Measurements from ENCODE around the gene ERGIC1.
A peak's percentile ranks its signal among the peaks of the same experiment; 100 is the strongest.
"Not testable (repeated sequence)": the region's sequence is repeated elsewhere in the genome, so short reads cannot be mapped to it uniquely, and the experiment has no call there.

ERGIC1 gene

DNA sequence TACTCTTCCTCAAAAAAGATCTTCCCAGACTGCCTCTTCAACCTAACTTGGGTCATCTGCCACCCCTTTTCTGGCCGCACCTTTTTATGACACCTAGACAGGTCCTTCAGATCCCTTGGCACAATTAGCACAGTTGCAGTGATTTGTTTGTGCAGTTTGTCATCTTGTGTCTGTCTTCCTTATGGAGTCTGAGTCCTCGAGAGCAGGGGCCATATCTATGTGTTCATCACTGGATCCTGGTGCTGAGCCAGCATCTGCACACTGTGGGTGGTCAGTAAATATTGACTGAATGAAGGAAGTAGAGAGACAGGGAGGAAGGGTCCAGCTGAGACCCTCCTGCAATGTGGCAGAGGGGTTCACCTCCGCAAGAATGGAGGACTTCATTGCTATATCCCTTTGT, 14.4 kb downstream of the ERGIC1 start:
- TF ChIP-seq, protein P1, sequence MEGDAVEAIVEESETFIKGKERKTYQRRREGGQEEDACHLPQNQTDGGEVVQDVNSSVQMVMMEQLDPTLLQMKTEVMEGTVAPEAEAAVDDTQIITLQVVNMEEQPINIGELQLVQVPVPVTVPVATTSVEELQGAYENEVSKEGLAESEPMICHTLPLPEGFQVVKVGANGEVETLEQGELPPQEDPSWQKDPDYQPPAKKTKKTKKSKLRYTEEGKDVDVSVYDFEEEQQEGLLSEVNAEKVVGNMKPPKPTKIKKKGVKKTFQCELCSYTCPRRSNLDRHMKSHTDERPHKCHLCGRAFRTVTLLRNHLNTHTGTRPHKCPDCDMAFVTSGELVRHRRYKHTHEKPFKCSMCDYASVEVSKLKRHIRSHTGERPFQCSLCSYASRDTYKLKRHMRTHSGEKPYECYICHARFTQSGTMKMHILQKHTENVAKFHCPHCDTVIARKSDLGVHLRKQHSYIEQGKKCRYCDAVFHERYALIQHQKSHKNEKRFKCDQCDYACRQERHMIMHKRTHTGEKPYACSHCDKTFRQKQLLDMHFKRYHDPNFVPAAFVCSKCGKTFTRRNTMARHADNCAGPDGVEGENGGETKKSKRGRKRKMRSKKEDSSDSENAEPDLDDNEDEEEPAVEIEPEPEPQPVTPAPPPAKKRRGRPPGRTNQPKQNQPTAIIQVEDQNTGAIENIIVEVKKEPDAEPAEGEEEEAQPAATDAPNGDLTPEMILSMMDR (IDR thresholded peaks at IDR 0.05; ENCODE audit: low read depth, low read length, missing control alignments) = no peak
- no peak for DNase-seq (ENCODE audit: low read depth)
- no peak overlapping the region for H3K4me3 ChIP-seq (ENCODE audit: low read depth, low read length)

DNA sequence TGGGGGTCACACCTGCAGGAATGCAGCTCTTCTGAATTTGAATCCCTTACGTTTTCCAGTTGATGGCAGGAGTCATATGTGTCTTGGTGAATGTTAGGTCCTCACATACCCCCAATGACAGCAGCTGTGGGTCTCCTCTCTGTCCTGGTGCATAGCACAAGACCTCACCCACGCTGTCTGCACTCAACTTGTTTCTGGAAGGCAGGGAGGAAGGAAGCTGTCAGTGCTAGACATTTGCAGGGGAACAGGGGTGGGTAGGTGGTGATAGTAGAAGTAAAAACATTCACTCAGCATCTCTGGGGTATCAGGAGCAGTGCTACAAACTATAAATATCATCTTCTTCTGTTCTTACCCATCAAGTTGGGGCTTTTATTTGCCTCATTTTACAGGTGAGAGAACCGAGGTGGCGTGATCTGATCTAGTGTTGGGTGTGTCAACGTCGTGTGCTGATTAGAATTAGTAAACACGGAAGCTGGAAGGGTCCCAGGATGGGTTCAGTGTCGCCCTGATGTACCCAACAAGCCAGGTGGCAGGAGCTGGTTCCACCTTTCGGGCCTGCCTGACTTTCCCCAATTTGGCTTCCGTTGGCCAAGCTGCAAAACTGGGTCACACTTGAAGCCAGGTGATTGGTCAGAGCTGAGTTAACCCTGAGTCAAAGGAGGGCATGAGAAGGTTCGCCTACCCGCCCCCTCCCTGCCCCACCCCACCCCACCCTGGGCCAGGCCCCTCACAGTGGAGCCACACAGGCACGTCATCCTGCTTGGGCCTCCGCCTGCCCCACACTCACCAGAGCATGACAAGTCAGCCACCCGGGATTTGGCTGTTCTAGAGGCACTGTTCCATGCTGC, 15.8 kb downstream of the ERGIC1 start:
- H3K4me3 ChIP-seq (ENCODE audit: low read depth, low read length) = peak overlapping the region; percentile 3; the same call in 1 of the 2 replicates
- TF ChIP-seq, protein P1 (IDR thresholded peaks at IDR 0.05; ENCODE audit: low read depth, low read length, missing control alignments) = no peak
- peak; percentile 42 for DNase-seq (ENCODE audit: low read depth)

DNA sequence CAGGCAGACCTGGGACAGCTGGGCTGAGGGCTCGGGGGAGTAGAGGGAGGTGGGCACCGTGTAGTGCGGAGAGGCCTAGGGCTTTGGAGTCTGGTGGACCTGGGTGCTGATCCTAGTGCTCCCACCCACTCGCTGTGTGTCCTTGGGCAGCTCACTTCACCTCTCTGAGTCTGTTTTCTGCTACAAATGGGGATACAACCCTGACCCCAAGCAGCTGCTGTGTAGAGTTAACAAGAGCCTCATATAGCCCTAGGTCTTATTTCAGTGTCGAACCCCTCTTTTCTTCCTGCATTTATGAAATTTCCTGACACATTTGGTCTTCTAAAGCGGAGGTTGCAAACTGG, 16.4 kb downstream of the ERGIC1 start:
- no peak overlapping the region for H3K4me3 ChIP-seq (ENCODE audit: low read depth, low read length)
- TF ChIP-seq, protein P1 (IDR thresholded peaks at IDR 0.05; ENCODE audit: low read depth, low read length, missing control alignments) = no peak
- no peak for DNase-seq (ENCODE audit: low read depth)

DNA sequence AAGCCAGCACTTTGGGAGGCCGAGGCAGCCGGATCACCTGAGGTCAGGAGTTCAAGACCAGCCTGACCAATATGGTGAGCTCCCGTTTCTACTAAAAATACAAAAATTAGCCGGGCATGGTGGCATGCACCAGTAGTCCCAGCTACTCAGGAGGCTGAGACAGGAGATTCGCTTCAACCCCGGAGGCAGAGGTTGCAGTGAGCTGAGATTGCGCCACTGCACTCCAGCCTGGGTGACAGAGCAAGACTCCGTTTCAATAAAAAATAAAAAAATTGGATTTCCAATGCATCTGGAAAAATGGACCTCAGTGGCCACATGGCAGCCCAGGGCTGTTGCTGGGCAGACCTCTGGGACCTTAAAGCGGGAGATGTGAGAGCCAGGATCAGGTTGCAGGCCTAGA, 17.2 kb downstream of the ERGIC1 start:
- DNase-seq (ENCODE audit: low read depth); H3K4me3 ChIP-seq (ENCODE audit: low read depth, low read length): not testable (repeated sequence)

DNA sequence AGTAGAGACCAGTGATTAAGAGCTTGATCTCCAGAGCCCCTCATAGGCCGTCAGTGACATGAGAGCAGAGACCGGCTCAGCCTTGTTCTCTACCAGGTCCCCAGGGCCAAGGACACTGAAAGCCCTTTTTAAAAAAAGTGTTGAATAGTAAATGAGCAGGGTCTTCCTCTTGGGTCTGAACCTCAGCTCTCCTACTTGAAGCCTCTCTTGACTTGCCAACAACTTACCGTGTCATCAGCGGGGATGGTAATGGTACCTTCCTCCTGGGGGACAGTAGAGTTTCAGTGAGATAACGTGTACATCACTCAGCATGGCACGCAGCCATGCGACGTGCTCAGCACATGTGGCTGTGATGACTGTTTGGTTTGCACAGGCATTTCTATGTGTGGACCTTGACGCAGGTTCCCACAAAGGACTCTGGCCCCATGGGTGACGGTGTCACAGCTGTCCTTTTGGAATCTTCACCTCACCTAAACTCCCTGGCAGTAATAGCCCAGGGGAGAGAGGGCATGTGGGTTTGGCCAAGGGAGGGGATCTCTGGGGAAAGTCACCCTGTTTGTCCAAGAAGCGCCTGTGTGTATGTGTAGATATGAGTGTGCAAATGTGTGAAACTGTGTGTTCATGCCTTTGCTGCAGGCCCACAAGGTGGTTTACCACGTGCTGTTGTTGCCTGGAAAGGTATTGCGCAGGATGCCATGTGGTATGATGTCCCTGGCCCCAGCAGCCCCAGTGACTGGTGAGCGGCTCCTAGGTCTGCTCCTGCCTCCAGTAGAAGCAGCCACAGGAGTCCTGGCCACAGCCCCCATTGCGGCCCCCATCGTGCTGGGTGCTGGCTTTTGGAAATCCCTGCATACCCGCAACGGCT, 18.7 kb downstream of the ERGIC1 start:
- H3K4me3 ChIP-seq (ENCODE audit: low read depth, low read length) = no peak overlapping the region
- TF ChIP-seq, protein P1 (IDR thresholded peaks at IDR 0.05; ENCODE audit: low read depth, low read length, missing control alignments) = no peak
- DNase-seq (ENCODE audit: low read depth) = no peak

DNA sequence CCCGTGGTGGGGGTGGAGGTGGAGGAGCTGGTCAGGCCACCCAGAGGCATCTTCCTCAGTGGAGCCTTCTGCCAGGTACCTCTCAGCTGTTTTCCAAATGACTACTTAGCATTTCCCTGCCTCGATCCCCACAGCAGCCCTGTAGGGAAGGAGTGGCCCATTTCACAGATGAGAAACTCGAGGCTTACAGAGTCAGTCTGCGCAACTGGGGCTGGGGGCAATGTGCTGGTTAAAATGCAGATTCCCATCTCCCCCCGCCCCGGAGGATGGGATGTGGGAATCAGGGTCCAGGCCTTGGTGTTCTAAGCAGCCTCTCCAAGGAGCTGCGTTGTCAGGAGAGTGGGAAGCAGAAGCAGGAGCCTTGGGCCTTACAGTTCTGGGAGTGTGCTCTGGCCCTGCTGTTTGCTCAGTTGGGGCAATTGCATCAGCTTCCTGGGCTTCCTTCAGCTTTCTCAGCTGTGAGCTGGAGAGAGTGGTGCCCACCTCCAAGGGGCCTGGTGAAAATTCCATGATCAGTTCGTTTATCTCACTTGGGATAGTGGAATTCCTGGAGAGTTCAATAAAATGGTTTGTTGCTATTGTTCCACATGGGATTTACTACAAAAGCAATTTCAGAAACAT, 19.4 kb downstream of the ERGIC1 start:
- DNase-seq (ENCODE audit: low read depth) = no peak
- TF ChIP-seq, protein P1 (IDR thresholded peaks at IDR 0.05; ENCODE audit: low read depth, low read length, missing control alignments) = no peak
- H3K4me3 ChIP-seq (ENCODE audit: low read depth, low read length) = no peak overlapping the region

DNA sequence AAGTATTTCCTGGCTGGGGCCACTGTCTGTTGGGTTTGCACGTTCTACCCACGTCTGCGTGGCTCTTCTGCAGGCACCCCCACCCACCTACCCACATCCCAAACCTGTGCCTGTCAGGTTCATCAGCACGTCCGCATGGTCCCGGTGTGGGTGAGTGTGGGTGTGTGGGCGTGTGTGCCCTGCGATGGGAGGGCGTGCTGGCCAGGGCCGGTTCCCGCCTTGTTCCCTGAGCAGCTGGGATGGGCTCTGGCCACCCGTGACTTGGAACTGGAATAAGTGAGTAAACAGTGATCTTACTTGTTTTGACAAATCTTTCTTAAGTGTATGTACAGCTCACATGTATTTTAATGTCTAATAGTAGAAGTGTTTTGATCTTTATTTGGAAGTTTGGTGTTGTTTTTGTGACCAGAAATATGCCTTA, 20.4 kb downstream of the ERGIC1 start:
- H3K4me3 ChIP-seq (ENCODE audit: low read depth, low read length) = no peak overlapping the region
- TF ChIP-seq, protein P1 (IDR thresholded peaks at IDR 0.05; ENCODE audit: low read depth, low read length, missing control alignments) = no peak
- no peak for DNase-seq (ENCODE audit: low read depth)
